ENCODE measurements around the gene DHRS7B.
"Not testable (repeated sequence)": the region's sequence is repeated elsewhere in the genome, so short reads cannot be mapped to it uniquely, and the experiment has no call there.

Gene DHRS7B

DNA sequence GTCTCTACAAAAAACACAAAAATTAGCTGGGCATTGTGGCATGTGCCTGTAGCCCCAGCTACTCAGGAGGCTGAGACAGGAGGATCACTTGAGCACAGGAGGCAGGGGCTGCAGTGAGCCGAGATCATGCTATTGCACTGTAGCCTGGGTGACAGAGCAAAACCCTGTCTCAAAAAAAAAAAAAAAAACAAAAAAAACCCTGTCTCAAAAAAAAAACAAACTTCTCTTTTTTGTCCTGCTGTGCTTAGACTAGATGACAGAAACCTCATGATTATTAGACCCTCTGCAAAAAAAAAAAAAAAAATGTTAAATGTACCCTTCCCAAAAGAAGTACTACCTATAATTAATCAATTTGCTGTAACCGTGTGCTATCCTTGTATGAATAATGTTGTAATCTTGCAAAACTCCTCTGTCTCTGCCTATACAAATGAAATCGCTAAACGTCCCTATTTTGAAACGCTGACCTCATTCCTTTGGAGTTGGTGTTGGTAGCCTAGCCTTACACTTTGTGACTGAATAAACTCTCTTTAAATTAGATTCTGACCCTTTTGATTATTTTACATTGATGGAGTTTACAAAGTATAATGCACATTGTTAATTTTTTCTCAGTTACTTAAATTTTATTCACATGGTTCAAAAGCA lies 13.6 kb upstream of the DHRS7B start:
- DNase-seq, result no peak

GRCh38 chr17:21113716-21114115 lies 13.0 kb upstream of the DHRS7B start:
- DNase-seq, result no peak

DNA sequence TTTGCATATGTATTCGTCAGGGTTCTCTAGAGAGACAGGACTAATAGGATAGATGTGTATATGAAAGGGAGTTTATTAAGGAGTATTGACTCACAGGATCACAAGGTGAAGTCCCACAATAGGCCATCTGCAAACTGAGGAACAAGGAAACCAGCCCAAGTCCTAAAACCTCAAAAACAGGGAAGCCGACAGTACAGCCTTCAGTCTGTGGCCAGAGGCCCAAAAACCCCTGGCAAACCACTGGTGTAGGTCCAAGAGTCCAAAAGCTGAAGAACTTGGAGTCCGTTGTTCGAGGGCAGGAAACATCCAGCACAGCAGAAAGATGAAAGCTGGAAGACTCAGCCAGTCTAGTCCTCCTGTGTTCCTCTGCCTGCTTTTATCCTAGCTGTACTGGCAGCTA lies 12.0 kb upstream of the DHRS7B start:
- not testable (repeated sequence) for DNase-seq

GRCh38 chr17:21119247-21119918 lies 7.4 kb upstream of the DHRS7B start:
- no peak for DNase-seq

- DNase-seq, result no peak
Observed at GRCh38 chr17:21119919-21120249, 6.9 kb upstream of the DHRS7B start.

- DNase-seq, result no peak
Observed at GRCh38 chr17:21124086-21124485, 2.7 kb upstream of the DHRS7B start.

DNA sequence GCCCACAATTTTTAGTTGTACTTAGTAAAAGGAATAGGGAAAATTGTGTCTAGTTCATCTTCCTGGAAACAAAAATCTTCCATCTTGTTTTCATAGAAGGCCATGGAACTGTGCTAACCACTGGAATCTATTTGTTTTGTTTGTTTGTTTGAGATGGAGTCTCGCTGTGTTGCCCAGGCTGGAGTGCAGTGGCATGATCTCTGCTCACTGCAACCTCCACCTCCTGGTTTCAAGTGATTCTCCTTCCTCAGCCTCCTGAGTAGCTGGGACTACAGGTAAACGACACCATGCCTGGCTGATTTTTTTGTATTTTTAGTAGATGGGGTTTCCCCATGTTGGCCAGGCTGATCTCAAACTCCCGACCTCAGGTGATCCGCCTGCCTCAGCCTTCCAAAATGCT lies 2.2 kb upstream of the DHRS7B start:
- DNase-seq, result not testable (repeated sequence)

DNA sequence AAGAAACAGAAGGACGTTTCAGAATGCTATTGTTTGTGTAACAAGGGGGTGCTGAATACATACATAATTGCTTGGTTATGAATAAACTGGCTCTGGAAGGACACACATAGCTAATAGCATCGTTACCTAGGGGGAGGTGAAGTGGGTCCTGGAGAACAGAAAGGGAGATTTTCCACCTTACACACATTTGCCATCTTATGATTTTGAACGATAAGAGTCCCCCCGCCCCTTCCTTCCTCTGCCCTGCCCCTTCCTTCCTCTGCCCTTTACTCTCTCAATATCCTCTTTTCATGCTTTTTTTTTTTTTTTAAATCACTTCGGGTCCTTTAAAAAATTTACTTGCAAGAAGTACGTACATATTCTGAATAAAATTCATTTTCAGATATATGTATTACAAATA lies 902 bp upstream of the DHRS7B start:
- no peak for DNase-seq

GRCh38 chr17:21127509-21128077 lies 829 bp downstream of the DHRS7B start:
- DNase-seq, result no peak

DNA sequence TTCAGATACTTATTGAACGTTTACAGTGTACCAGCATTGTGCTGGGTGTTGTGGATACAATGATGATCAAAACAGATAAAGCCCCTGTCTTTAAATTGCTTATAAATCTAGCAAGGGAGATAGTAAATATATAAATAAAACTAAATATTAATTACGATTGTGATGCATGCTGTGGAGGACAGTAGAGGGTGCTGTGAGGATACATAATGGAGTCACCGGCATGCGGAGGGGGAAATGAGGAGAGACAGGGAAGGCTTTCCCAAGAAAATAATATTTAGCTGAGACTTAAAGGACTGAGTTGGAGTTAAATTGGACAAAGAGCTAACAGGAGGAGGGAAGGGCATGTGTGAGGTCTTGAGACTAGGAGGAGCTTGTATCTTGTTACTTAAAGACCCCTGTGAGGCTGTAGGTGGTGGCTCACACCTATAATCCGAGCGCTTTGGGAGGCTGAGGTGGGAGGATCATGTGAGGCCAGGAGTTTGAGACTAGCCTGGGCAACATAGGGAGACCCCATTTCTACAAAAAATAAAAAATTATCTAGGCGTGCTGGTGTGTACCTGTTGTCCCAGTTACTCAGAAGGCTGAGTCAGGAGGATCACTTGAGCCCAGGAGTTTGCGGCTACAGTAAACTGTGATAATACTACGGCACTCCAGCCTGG lies 2.4 kb downstream of the DHRS7B start:
- DNase-seq, result no peak

- DNase-seq, result no peak
Observed at GRCh38 chr17:21131137-21131536, 4.4 kb downstream of the DHRS7B start.

- DNase-seq, result no peak
Observed at GRCh38 chr17:21132428-21132827, 5.7 kb downstream of the DHRS7B start.

GRCh38 chr17:21134559-21134958 lies 7.8 kb downstream of the DHRS7B start:
- no peak for DNase-seq

DNA sequence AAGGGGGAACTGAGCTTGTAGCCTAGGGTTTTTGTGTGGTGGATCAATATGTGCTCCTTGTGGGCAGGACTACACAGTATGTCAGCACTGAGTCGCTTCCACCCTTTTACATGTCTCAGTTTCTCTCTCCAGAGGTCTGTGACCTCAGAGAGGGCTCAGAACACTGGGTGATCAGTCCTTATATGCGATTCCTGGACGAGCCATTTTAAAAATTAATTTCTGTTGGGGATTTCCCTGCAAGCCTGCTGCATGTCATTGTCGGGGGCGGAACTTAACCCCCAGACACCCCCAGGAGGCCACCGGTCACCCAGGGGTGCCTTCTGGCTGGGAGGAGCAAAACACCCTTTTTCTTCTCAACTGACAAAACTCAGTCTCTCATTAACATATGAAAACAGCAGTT lies 14.1 kb downstream of the DHRS7B start:
- DNase-seq, result no peak

DNA sequence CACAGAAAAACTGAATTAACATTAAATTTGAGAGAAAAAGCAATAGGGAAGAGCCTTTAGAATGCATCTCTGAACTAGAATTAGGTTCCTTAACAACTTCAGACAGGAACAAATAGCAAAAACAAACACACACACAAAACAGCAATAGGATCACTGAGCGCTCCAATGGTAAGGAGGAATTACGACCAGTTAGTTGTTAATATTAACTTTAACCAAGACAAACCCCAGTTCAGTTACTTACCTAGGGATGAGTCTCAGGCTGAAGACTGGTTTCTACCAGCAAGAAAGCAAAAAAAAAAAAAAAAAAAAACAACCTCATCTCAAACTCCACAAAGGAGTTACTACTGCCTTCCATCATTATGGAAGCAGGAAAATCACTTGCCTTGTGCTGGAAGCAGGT lies 14.6 kb downstream of the DHRS7B start:
- no peak for DNase-seq

DNA sequence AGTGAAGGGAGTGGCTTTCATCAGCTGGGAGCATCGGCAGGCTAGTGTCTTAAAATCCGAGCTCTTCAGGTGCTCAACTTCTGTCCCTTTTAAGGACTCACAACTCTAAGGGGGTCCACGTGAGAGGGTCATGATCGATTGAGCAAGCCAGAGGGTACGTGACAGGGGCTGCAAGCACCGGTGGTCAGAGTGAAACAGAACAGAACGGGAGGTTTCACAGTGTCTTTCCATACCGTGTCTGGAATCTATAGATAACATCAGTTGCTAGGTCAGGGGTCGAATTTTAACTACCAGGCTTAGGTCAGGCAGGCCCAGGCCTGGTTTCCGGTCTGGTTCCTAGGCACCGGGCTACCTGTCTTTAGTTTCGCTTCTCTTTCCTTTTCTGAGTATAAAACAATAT lies 15.3 kb downstream of the DHRS7B start:
- DNase-seq, result not testable (repeated sequence)

DNA sequence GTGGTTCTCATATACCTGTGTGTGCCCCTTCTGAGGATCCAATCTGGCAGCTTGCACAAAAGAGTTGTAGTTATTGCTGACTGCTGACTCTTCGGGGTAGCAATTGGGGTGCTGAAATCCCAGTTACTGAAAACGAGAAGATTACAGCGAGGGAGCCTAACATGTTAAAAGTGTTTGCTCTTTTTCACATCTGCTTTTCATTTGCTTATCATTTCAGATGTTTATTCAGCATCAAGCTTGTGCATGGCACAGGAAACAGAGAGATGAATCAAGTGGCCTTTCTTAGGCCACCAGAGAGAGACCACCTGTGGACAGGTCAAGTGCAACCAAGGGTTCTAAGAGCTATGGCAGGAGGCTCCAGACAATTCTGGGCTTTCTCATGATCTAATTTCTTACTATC lies 16.9 kb downstream of the DHRS7B start:
- no peak for DNase-seq

GRCh38 chr17:21144299-21144698 lies 17.5 kb downstream of the DHRS7B start:
- DNase-seq, result not testable (repeated sequence)

- DNase-seq, result no peak
Observed at GRCh38 chr17:21146362-21147015, 19.7 kb downstream of the DHRS7B start.

DNA sequence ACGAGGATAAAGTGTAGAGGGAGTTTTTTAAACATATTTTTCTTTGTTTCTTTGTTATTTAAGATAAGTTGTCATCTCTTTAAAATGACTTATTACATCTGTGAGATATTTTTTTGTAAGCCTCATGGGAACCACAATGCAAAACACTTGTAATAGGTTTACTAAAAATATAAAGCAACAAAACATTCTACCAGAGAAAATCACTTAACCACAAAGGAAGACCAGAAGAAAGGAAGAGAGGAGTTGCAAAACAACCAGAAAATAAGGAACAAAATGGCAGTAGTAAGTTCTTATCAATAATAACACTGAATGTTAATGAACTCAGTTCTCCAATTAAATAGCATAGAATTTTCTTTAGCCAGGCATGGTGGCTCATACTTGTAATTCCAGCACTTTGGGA lies 22.9 kb downstream of the DHRS7B start:
- no peak for DNase-seq

DNA sequence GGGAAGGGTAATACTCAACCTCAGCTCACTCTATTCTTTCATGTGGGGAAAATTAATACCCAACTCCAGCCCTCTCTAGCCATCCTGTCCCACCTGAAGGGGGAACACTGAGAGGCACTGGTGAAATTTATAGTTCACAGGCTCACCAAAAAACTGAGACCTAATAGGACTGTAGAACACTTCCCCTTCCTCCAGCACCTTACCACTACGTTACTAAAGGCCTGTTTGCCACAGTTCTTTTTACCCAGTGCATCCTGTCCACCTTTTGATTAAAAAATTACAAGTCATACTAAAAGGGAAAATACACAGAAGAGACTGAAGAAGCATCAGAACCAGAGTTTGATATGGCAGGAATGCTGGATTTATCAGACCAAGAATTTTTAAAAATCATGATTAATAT lies 26.0 kb downstream of the DHRS7B start:
- no peak for DNase-seq

- no peak for DNase-seq
Observed at GRCh38 chr17:21157586-21158370, 31.0 kb downstream of the DHRS7B start.

- DNase-seq, result no peak
Observed at GRCh38 chr17:21160401-21160800, 33.6 kb downstream of the DHRS7B start.

Measured in NCI-H774 (cell line).